Sigmoid colon (tissue), 7 donors: Measurements from ENCODE around the gene MYH11. TPM values are rescaled to one million over a fixed set of nuclear protein-coding genes. Genes with fewer than 3 reads are reported as not detected.

Experiments used
- DNase-seq: peaks from one replicate; pipeline ENCODE4 v3.0.0-alpha.2; 2019
- H3K27ac ChIP-seq, 4 donors: fragments of 200-600 bp; sonication (generic); one replicate each; pipeline ENCODE4 v1.5.1; 2016 to 2019; ENCODE audit warnings: mild to moderate bottlenecking in 1 of 4
- H3K27me3 ChIP-seq, 3 donors: fragments of 200-600 bp; sonication (generic); one replicate each; pipeline ENCODE4 v1.5.1; 2019; ENCODE audit warnings: mild to moderate bottlenecking in 1 of 3
- H3K36me3 ChIP-seq, 4 donors: fragments of 200-600 bp; sonication (generic); one replicate each; pipeline ENCODE4 v1.5.1; 2016 to 2019
- H3K4me1 ChIP-seq, 4 donors: fragments of 200-600 bp; sonication (generic); one replicate each; pipeline ENCODE4 v1.5.1; 2017 to 2019
- H3K4me3 ChIP-seq, 4 donors: fragments of 200-600 bp; sonication (generic); one replicate each; pipeline ENCODE4 v1.5.1; 2017 to 2019; ENCODE audit warnings: mild to moderate bottlenecking in 2 of 4, moderate library complexity in 1 of 4
- H3K9me3 ChIP-seq, 4 donors: fragments of 200-600 bp in 3 of 4; sonication (generic) in 3 of 4; one replicate each; pipeline versions ENCODE4 v1.5.1 to v1.6.1; 2013 to 2019
- CTCF ChIP-seq, 4 experiments: fragments of 450-650 bp in 3 of 4; fragments of 200-600 bp in 1 of 4; IDR thresholded peaks; one replicate each; pipeline ENCODE4 v1.5.1; 2016 to 2019; ENCODE audit warnings: antibody characterized with exemption in 4 of 4, mild to moderate bottlenecking in 3 of 4, moderate library complexity in 2 of 4
- EP300 ChIP-seq, 4 donors: sonication (generic); formaldehyde crosslinking; IDR thresholded peaks; one replicate each; pipeline ENCODE4 v1.6.1; 2017; ENCODE audit warnings: antibody characterized with exemption in 4 of 4
- POLR2A ChIP-seq, 2 donors: fragments of 450-650 bp; IDR thresholded peaks; one replicate each; pipeline ENCODE4 v1.6.1; 2016; ENCODE audit warnings: antibody characterized with exemption in 2 of 2, mild to moderate bottlenecking in 2 of 2, moderate library complexity in 2 of 2
- POLR2AphosphoS5 ChIP-seq, 4 donors: sonication (generic); formaldehyde crosslinking; IDR thresholded peaks; one replicate each; pipeline ENCODE4 v1.6.1; 2017; ENCODE audit warnings: antibody characterized with exemption in 4 of 4
- WGBS, 2 donors: extraction: QIAGEN DNeasy Blood & Tissue Kit; methylation state at CpG; one replicate each; pipeline ENCODE4 v1.1.7; 2013; 5-methylcytosine and 5-hydroxymethylcytosine counted together
- intact Hi-C: fragments of 100-400 bp; cut with DNase I; formaldehyde crosslinking; loops from one replicate; pipeline ENCODE4 v1.15.1; 2023
- polyA plus RNA-seq, 3 donors: library from polyadenylated mRNA; stranded (reverse); fragments of 200-250 nt; gene quantifications; one replicate each; pipeline ENCODE4 v1.2.3, GENCODE V29; 2013
- total RNA-seq, 4 donors: library from RNA; depleted of rRNA; stranded (reverse); fragments of >200 nt; gene quantifications; one replicate each; pipeline ENCODE4 v1.1.0, GENCODE V29; 2016
- donor health status: healthy with polysubstance abuse.
- donor health status: Bipolar disorder and iron deficiency.
- donor health status: healthy.

The MYH11 gene
- total and polyA plus RNA-seq, 7 donors, result 5.1 to 11,818 (median 4,282) TPM

- WGBS, 2 donors, result 90 to 92% methylated on average over 7 of the region's 7 CpGs
- Histone ChIP-seq H3K4me3 (no peak overlapping the region), H3K27ac (peak overlapping the region; percentile 62 to 95 (median 72)), H3K36me3 (peaks cover 83 to 99% (median 88%) of the 10 kb centered on the region in 4 donors), H3K4me1 (peaks cover 0 to 55% (median 21%) of the 10 kb centered on the region in 4 donors), H3K27me3 (no peaks in the 10 kb centered on the region), H3K9me3 (no peaks in the 10 kb centered on the region)
- TF ChIP-seq POLR2AphosphoS5 (IDR thresholded peaks at IDR 0.05) (peak; percentile 23 to 70 (median 60)), POLR2A (IDR thresholded peaks at IDR 0.05) (no peak)
- no peak for DNase-seq
- intact Hi-C loops, result no loop called here
These were observed 104.9 kb downstream of the MYH11 start for GRCh38 chr16:15751940-15752339.

GRCh38 chr16:15749985-15750384 lies 106.8 kb downstream of the MYH11 start:
- Histone ChIP-seq H3K4me1 (peaks cover 0 to 41% (median 20%) of the 10 kb centered on the region in 4 donors), H3K27me3 (no peaks in the 10 kb centered on the region), H3K4me3 (no peak overlapping the region), H3K36me3 (peaks cover 86 to 100% (median 89%) of the 10 kb centered on the region in 4 donors), H3K9me3 (no peaks in the 10 kb centered on the region), H3K27ac (peak overlapping the region; percentile 39 to 95 (median 70))
- intact Hi-C loops, result no loop called here
- 85 to 89% methylated on average over 18 of the region's 18 CpGs for WGBS, 2 donors
- DNase-seq, result no peak
- TF ChIP-seq CTCF (IDR thresholded peaks at IDR 0.05), result no peak
- TF ChIP-seq POLR2A (IDR thresholded peaks at IDR 0.05), result no peak
- peak; percentile 21 to 50 (median 29) for TF ChIP-seq POLR2AphosphoS5 (IDR thresholded peaks at IDR 0.05)
- TF ChIP-seq EP300 (IDR thresholded peaks at IDR 0.05), result no peak

- DNase-seq, result no peak
- Histone ChIP-seq H3K9me3 (no peaks in the 10 kb centered on the region), H3K4me1 (peaks cover 0 to 43% (median 22%) of the 10 kb centered on the region in 4 donors), H3K4me3 (no peak overlapping the region), H3K36me3 (peaks cover 87 to 100% (median 90%) of the 10 kb centered on the region in 4 donors), H3K27ac (peak overlapping the region; percentile 39 to 95 (median 70)), H3K27me3 (no peaks in the 10 kb centered on the region)
- 45 to 50% methylated on average over 2 of the region's 2 CpGs for WGBS, 2 donors
- TF ChIP-seq POLR2AphosphoS5 (IDR thresholded peaks at IDR 0.05) (peak; percentile 20 to 62 (median 48)), EP300 (IDR thresholded peaks at IDR 0.05) (no peak)
- intact Hi-C loops, result no loop called here
These were observed 107.5 kb downstream of the MYH11 start for GRCh38 chr16:15749371-15749770.

- H3K4me1 ChIP-seq, result peaks cover 0 to 37% (median 19%) of the 10 kb centered on the region in 4 donors
- 93% methylated on average over 2 of the region's 2 CpGs for WGBS, 2 donors
- intact Hi-C loops, result no loop called here
These were observed 108.2 kb downstream of the MYH11 start for GRCh38 chr16:15748654-15749053.

GRCh38 chr16:15747937-15748336 lies 108.9 kb downstream of the MYH11 start:
- no peaks in the 10 kb centered on the region for H3K9me3 ChIP-seq

More at GRCh38 chr16:15748654-15749053, 108.2 kb downstream of the MYH11 start:
- H3K4me3 ChIP-seq, result no peak overlapping the region
- no peak for DNase-seq
- H3K36me3 ChIP-seq, result peaks cover 84 to 100% (median 91%) of the 10 kb centered on the region in 4 donors
- H3K27ac ChIP-seq, result peak overlapping the region; percentile 40 to 95 (median 70)
- no peaks in the 10 kb centered on the region for H3K9me3 ChIP-seq
- H3K27me3 ChIP-seq, result no peaks in the 10 kb centered on the region
- TF ChIP-seq POLR2AphosphoS5 (IDR thresholded peaks at IDR 0.05) (peak in 1 of 4 donors; percentile 3), EP300 (IDR thresholded peaks at IDR 0.05) (no peak)

GRCh38 chr16:15746332-15746731 lies 110.5 kb downstream of the MYH11 start:
- peak in 2 of 4 donors; percentile 49 to 51 for TF ChIP-seq POLR2AphosphoS5 (IDR thresholded peaks at IDR 0.05)
- no peak for TF ChIP-seq CTCF (IDR thresholded peaks at IDR 0.05)
- TF ChIP-seq POLR2A (IDR thresholded peaks at IDR 0.05), result no peak
- no peak for TF ChIP-seq EP300 (IDR thresholded peaks at IDR 0.05)
- H3K36me3 ChIP-seq, result peaks cover 82 to 100% (median 90%) of the 10 kb centered on the region in 4 donors
- no peak overlapping the region for H3K4me3 ChIP-seq
- H3K9me3 ChIP-seq, result no peaks in the 10 kb centered on the region
- peak overlapping the region; percentile 44 to 95 (median 70) for H3K27ac ChIP-seq
- no peak for DNase-seq
- peaks cover 0 to 31% (median 21%) of the 10 kb centered on the region in 4 donors for H3K4me1 ChIP-seq
- WGBS, 2 donors, result 95 to 98% methylated on average over 6 of the region's 6 CpGs
- intact Hi-C loops, result no loop called here
- H3K27me3 ChIP-seq, result no peaks in the 10 kb centered on the region

More at GRCh38 chr16:15747937-15748336, 108.9 kb downstream of the MYH11 start:
- H3K4me3 ChIP-seq, result no peak overlapping the region
- DNase-seq, result no peak
- peaks cover 0 to 30% (median 12%) of the 10 kb centered on the region in 4 donors for H3K4me1 ChIP-seq
- peak; percentile 16 to 66 (median 48) for TF ChIP-seq POLR2AphosphoS5 (IDR thresholded peaks at IDR 0.05)
- no peak for TF ChIP-seq POLR2A (IDR thresholded peaks at IDR 0.05)
- TF ChIP-seq CTCF (IDR thresholded peaks at IDR 0.05), result no peak
- 92 to 96% methylated on average over 14 of the region's 14 CpGs for WGBS, 2 donors
- H3K27ac ChIP-seq, result peak overlapping the region; percentile 40 to 95 (median 70)
- H3K36me3 ChIP-seq, result peaks cover 80 to 100% (median 91%) of the 10 kb centered on the region in 4 donors
- intact Hi-C loops, result no loop called here
- H3K27me3 ChIP-seq, result no peaks in the 10 kb centered on the region
